Superior temporal gyrus (tissue), 1 donor: Measurements from ENCODE around the gene NCBP3.
"Not testable (repeated sequence)": the region's sequence is repeated elsewhere in the genome, so short reads cannot be mapped to it uniquely, and the experiment has no call there.

Source experiments
- DNase-seq: peaks from one replicate; pipeline ENCODE4 v3.0.0-alpha.2; 2016; ENCODE audit errors: extremely low spot score

NCBP3 gene

GRCh38 chr17:3848229-3848835, 2.3 kb upstream of the NCBP3 start:
- no peak for DNase-seq

- DNase-seq = no peak
These were observed 1.2 kb upstream of the NCBP3 start for GRCh38 chr17:3847165-3847670.

DNA sequence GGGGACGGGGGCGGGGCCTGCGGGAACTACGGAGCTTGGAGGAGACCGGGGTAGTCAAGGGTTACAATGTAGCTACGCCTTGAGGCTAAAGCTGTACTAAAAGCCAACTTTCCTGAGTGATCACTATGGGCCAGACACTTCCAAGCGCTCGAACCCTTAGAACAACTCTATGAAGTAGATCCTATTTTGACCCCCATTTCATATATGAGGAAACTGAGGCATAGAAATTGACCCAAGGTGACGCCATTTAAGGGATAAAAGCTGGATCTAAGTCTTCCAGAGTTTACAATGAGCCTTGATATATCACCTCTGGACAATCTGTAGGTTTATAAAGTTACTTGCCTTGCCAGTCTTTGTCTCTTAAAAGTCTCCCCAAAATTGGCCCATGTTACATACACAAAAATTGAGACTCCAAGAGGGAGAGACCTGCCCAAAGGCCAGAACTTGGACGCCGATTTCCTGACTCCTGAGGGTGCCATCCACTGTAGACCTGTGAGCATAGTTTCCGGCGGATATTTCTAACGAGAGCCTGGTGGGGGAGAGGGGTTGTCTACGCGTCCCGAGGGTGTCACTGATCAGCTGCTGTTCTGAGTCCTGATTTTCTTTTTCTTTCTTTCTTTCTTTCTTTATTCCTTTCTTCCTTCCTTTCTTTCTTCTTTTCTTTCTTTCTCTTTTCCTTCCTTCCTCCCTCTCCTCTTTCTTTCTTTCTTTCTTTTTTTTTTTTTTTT, 555 bp upstream of the NCBP3 start:
- no peak for DNase-seq

DNA sequence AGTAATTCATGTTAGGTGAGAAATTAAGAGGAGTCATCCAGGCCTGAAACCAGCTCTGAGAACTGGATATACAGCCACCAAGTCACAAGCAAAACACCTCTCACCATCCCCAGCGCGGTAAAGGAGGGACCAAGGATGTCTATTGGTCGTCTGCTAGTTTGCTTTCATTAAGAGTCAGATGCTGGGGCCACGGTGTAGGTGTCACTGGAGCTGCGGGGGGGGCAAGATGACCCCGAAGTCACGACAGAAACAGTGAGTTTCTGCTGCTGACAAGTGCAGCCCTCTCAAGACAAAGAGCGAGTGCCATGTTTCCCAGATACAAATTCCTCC, 790 bp downstream of the NCBP3 start:
- DNase-seq = no peak

DNA sequence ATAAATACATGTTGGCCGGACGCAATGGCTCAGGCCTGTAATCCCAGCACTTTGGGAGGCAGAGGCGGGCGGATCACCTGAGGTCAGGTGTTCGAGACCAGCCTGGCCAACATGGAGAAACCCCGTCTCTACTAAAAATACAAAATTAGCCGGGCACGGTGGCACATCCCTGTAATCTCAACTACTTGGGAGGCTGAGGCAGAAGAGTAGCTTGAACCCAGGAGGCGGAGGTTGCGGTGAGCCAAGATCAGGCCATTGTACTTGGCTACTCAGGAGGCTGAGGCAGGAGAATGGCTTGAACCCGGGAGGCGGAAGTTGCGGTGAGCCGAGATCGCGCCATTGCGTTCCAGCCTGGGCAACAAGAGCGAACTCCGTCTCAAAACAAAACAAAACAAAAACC, 1.5 kb downstream of the NCBP3 start:
- DNase-seq = not testable (repeated sequence)

- no peak for DNase-seq
These were observed 2.0 kb downstream of the NCBP3 start for GRCh38 chr17:3843935-3844516.

DNA sequence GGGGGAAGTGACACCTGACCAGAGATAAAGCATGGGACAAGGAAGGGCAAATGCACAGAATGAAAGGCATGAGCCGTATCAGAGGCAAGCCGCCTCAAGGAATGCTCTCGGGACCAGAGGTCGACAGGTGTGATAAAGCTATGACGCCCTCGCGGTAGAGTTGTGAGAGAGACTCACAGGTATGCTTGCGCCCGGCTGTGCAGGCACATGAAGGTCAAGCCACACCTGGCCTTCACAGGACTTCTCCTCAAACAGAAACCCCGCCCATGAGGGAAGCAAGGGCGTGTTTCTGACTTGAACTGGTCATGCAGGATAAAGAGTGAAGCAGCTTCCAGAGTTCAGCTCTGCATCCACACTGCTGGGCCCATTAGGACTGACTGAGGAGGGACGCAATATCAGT, 7.8 kb downstream of the NCBP3 start:
- no peak for DNase-seq

- no peak for DNase-seq
These were observed 9.5 kb downstream of the NCBP3 start for GRCh38 chr17:3836551-3836950.

DNA sequence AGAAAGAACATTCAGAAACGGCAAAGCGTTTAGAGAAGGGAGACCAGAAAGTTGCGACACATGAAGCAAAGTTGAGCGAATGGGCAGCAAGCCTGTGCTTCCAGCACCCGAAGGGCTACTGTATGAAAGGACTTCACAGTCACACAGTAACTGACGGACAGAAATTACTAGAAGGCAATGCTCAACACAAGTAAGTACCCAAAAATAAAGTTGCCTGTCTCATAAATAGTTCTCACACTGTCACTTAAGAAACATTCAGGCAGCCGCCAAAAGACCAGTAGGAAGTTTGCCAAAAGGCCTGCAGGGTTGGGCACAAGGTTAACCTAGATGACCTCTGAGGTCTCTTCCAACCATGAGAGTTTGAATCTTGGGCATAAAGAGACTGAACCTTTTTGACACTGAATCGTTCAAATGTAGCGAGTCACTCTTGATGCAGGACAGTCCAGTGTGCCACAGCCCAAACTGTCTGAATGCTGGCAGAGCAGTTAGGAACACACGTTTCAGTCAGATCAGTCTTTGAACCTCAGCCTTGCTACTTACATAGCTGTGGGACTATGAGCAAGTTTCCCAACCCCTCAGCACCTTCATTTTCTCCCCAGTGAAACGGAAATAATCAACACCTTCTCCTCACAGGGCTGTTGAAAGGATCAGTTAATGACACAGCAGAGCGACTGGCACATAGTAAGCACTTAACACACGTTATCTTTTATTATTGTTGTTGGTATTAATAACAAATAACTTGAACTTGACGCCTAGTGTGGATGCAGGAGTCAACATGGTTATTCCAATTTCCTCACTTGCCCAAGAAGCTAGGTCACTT, 10.4 kb downstream of the NCBP3 start:
- no peak for DNase-seq

- DNase-seq = no peak
These were observed 11.2 kb downstream of the NCBP3 start for GRCh38 chr17:3834811-3835210.

GRCh38 chr17:3828852-3829232, 17.2 kb downstream of the NCBP3 start:
- no peak for DNase-seq

DNA sequence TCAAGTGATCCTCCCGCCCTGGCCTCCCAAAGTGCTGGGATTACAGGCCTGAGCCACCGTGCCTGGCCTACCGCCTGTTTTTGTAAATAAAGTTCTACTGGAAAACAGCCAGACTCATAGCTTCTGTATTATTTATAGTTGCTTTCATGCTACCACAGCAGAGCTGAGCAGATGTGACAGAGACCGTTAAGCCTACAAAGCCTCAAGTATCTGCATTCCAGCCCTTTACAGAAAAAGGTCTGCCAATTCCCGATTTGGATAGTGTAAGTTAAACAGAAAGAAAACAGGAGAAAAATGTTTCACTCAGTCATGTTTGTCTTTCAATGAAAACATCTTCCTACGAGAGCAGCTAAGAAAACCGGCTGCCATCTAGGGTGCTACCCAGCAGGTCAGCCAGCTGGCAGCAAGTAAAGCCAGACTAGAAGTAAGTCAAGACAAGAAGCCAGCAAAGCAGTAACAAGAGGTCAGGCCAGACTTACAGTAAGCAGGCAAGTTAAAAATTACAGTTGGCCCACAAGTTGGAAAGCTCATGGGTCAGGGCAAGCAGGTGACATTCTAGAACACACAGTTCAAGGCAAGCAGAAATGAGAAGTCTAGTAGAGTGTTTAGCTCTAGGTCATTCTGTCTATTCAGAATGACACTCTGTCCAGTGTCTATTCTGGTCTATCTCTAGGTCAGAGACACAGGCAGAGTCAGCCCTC, 17.7 kb downstream of the NCBP3 start:
- DNase-seq = no peak

GRCh38 chr17:3827124-3827773, 18.8 kb downstream of the NCBP3 start:
- DNase-seq = peak; percentile 94

DNA sequence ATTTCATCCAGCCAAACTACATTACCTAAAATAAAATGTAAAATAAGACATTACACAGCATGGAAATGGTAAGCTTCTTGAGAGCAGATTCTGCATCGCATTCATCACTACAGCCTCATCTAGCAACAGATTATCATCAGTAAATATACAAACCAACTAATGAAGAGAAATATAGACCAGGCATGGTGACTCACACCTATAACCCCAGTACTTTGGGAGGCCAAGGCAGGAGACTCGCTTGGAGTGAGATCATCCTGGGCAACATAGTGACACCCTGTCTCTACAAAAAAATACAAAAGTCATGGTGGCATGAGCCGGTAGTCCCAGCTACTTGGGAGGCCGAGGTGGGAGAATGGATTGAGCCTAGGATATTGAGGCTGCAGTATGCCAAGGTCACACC, 19.9 kb downstream of the NCBP3 start:
- no peak for DNase-seq

DNA sequence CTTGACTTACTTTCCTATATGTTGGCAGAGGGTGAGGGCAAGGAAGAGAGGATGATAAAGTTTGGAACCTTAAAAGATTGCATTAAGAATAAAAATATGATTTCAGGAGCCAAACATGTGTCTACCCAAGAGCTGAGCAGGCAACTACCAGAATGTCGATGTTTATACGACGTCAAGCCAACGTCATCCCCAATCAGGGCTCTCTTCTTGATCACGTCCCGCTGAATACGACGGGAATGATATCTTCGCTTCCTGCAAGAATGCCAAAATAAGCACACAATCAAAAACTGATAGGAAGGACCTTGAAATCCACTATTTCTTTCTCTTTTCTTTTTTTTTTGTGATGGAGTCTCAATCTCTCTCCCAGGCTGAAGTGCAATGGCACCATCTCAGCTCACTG, 24.9 kb downstream of the NCBP3 start:
- DNase-seq = no peak

- peak; percentile 40 for DNase-seq
These were observed 27.3 kb downstream of the NCBP3 start for GRCh38 chr17:3818786-3819185.

DNA sequence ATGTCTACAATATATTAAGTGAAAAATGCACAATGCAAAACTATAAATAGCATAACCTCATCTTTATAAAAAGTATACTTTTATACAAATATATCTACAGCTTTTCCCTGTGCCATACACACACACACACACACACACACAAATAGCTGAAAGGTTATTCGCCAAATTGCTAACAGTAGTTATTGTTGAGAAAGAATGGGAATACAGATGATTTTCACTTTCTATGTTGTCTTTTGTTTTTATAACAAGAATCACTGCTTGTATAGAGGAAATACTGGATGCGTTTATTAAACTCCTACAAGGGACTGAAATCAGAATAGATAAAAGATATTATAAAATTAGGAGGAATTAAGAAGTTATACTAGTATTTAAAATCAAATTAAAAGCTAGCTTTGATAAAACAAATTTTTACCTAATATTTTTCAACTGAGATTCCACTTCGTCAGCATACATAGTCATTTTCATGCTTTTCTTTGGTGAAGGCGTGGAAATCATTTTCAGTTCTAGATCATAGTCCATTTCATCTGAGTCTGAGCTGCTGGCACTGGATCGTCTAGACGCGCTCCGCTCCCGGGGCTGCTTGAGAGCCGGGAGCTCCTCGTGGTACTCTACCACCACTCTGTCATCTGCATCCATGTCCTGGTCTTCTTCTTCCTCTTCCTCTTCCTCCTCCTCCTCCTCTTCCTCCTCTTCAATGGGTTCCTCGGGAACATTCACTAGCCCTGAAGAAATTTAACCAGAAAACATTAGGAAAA, 28.0 kb downstream of the NCBP3 start:
- DNase-seq = peak; percentile 72

- DNase-seq = peak; percentile 20
These were observed 30.1 kb downstream of the NCBP3 start for GRCh38 chr17:3815925-3816324.

GRCh38 chr17:3815122-3815521, 30.9 kb downstream of the NCBP3 start:
- no peak for DNase-seq

DNA sequence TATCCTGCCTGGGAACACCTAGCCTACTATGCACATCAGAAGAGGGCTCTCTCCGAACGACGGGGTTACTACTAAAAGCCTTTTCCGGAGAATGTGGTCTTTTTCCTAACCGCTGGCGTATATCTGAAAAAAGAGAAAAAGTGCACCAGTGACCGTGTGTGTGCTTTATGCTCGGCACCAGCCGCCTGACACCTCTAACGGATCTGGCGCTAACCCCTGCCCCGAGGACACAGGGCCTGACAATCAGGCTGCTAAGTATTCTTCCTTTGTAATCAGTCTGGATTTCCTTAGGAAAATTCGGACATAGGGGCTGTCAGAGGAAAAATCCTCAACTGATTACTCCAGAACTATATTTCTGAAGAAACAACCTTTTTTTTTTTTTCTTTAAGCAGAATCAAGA, 31.7 kb downstream of the NCBP3 start:
- DNase-seq = no peak

- DNase-seq = no peak
These were observed 32.9 kb downstream of the NCBP3 start for GRCh38 chr17:3813171-3813570.
